Epithelial cell of proximal tubule (primary cell): Measurements from ENCODE around the gene CCDC83. TPM values are rescaled to one million over a fixed set of nuclear protein-coding genes. Genes with fewer than 3 reads are reported as not detected.
A peak's percentile ranks its signal among the peaks of the same experiment; 100 is the strongest.

Experiments
- DNase-seq: peaks from one replicate; pipeline ENCODE4 v3.0.0-alpha.2; 2011; ENCODE audit warnings: low read depth
- H3K4me3 ChIP-seq: 2 replicates; pipeline ENCODE4 v1.5.1; 2011; ENCODE audit warnings: low read depth, mild to moderate bottlenecking, low read length
- total RNA-seq: library from RNA; depleted of rRNA; stranded (reverse); fragments of >200 nt; gene quantifications from 2 replicates; pipeline ENCODE4 v1.2.3, GENCODE V29; 2015
- TF ChIP-seq, protein P1 (sequence below): conservative IDR thresholded peaks from 2 replicates; pipeline ENCODE4 v1.5.1; 2012; ENCODE audit warnings: low read depth, mild to moderate bottlenecking, low read length

The CCDC83 gene
- not detected in 2 replicates for total RNA-seq

DNA sequence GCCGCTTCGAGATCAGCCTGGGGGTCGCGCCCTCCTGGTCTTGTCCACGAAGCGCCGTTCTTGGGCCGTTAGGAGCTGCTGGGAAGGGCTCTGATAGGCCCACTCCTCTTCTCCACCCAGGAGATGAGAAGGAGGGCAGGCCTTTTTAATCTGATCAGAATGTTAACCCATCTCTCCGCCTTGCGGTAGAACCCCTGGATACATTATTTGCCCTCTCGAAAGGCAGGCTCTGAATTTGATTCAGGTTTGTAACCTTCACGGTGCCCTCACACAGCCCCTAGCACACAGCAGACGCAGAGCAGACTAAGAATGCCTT lies at the start of gene CCDC83:
CCDC83 (plus strand) TSS at position 43 of the 316 bp plus-strand sequence. CDS start 9,741 bp downstream, outside the sequence.
- DNase-seq: no peak
- TF ChIP-seq, protein P1, sequence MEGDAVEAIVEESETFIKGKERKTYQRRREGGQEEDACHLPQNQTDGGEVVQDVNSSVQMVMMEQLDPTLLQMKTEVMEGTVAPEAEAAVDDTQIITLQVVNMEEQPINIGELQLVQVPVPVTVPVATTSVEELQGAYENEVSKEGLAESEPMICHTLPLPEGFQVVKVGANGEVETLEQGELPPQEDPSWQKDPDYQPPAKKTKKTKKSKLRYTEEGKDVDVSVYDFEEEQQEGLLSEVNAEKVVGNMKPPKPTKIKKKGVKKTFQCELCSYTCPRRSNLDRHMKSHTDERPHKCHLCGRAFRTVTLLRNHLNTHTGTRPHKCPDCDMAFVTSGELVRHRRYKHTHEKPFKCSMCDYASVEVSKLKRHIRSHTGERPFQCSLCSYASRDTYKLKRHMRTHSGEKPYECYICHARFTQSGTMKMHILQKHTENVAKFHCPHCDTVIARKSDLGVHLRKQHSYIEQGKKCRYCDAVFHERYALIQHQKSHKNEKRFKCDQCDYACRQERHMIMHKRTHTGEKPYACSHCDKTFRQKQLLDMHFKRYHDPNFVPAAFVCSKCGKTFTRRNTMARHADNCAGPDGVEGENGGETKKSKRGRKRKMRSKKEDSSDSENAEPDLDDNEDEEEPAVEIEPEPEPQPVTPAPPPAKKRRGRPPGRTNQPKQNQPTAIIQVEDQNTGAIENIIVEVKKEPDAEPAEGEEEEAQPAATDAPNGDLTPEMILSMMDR: no peak

DNA sequence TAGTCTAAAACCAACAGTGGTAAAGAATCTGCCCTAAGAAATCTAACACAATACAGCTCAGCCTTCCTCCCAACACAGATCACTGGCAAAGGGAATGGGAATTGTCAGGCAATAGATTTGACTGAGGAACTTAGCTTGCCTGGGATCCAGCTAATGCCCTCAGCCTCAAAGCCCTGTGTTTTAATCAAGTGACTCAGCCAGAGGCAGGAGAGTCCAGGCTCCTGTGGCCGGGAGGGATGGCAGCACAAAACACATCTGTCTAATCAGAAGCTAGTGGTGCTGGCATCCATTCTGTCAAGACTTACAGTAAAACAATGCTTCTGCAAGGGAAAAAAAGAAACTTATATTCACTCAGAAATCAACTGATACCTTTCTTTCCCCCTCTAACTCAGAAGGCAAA lies 49.8 kb upstream of the CCDC83 start:
- no peak for DNase-seq
- TF ChIP-seq, protein P1: no peak
- no peak overlapping the region for H3K4me3 ChIP-seq

More for the DNA sequence above, at the start of gene CCDC83:
- H3K4me3 ChIP-seq: peak within 1 kb of the TSS; percentile 65

DNA sequence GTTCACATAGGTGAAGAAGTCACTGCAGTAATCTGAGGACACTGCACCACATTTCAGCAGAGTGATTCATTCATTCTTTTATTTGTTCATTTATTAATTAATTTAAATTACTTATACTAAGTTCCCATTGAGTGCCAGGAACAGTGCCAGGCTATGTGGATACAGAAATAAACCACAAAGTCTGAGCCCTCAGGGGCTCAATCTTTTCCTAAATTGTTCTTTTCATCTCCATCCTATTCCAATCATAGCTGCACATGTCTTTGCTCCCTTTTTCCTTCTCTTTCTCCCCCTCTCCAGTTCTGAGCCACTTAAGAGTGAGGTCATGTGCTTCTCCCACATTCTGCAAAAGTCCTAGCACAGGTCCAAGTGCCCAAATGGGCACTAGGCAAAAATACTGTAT lies 49.2 kb upstream of the CCDC83 start:
- H3K4me3 ChIP-seq: no peak overlapping the region
- TF ChIP-seq, protein P1: no peak
- no peak for DNase-seq

DNA sequence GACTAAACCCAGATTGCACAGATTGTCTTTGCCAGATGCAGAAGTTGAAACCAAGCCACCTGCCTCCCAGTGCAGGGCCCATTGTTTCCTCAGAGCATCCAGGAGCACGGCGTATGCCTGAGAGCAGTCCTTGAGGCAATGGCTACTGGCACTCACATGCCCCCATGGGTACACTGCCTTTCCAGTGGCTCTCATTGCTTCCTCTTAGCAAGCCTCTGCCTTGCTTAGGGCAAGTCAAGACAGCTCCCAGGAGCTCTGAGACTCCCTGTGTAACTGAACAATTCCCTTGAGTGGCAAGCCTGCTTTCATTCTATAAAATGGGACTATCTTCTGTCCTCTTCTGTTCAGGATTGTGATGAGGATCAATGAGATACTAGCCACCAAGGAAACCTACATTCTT lies 48.3 kb upstream of the CCDC83 start:
- no peak overlapping the region for H3K4me3 ChIP-seq
- no peak for DNase-seq
- TF ChIP-seq, protein P1: no peak

DNA sequence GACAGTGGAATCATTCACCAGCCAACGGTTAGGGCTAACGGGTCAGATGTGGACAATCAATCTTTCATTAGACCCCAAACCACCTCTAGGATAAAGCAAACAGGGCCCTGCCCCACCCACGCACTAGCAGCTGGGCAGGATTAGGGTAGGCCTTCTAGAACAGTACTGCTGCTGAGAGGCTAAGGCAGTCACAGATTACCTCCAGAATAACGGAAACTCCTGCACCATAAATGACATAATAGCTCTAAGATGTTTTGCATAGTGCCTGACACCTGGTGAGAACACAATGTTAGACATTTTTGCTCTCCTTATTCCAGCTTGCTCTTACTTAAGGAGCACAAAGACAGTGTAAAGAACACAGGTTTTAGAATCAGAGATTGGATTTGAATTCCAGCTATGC lies 46.0 kb upstream of the CCDC83 start:
- peak overlapping the region; percentile 63 for H3K4me3 ChIP-seq
- TF ChIP-seq, protein P1: no peak
- no peak for DNase-seq

DNA sequence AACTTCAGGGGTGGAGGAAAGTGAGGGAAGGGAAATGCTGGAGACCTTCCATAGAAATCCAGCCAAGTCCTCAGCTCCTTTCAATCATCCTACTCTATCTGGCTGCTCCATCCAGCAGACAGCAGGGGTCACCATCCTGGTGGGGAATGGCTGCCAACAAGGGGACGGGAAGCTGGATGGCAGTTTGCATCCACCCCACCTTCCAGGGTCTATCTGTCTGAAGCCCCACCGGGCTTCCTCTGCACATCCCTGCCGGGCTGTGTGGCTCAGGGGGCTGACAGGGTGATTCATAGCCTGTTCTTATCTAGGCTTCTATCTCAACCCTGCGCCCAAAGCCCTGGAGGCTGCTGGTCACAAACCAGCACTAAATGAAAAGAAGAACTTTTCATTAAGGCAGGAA lies 45.3 kb upstream of the CCDC83 start:
- DNase-seq: no peak
- H3K4me3 ChIP-seq: peak overlapping the region; percentile 63
- TF ChIP-seq, protein P1: peak; percentile 63

DNA sequence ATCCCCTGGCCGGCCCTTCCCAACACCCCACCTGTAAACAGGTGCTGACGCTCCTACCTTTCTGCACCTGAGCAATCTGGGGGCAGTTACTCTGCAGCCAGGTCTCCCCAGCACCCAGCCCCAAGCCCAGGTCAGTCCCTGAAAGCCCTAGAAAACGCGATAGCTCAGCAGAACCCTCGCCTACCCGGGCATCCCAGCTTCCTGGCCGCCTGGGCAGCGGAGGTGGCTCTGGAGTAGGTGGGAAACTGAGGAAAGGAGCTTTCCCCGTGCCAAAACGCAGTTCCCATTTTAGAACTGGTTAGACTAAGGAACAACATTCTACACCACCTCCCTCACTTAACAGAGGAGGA lies 44.7 kb upstream of the CCDC83 start:
- no peak for DNase-seq

More for the DNA sequence above, 44.7 kb upstream of the CCDC83 start:
- peak overlapping the region; percentile 63 for H3K4me3 ChIP-seq
- TF ChIP-seq, protein P1: no peak
